Heart right ventricle (tissue), 16 donors: ENCODE measurements around the gene ACAA2. TPM values are rescaled to one million over a fixed set of nuclear protein-coding genes. Genes with fewer than 3 reads are reported as not detected.

Experiments used
- ATAC-seq, 8 donors: fragments of 200-7000 bp; cut with Tn5 transposase; one replicate each; pipeline ENCODE4 v1.9.1; 2020; ENCODE audit warnings: mild to moderate bottlenecking in 8 of 8, moderate library complexity in 8 of 8, moderate number of reproducible peaks in 1 of 8
- DNase-seq, 2 donors: peaks; one replicate each; pipeline ENCODE4 v3.0.0-alpha.2; 2020
- H3K27ac ChIP-seq, 10 donors: fragments of 200-600 bp; sonication (generic) in 2 of 10; one replicate each; pipeline versions ENCODE4 v1.5.0 to v1.8.0; 2020 to 2022; ENCODE audit warnings: mild to moderate bottlenecking in 3 of 10
- H3K27me3 ChIP-seq, 7 donors: fragments of 200-600 bp; one replicate each; pipeline ENCODE4 v1.8.0; 2021 to 2022; ENCODE audit warnings: mild to moderate bottlenecking in 2 of 7
- H3K36me3 ChIP-seq, 9 donors: fragments of 200-600 bp; sonication (generic) in 1 of 9; one replicate each; pipeline versions ENCODE4 v1.5.0 to v1.8.0; 2020 to 2022; ENCODE audit warnings: mild to moderate bottlenecking in 2 of 9
- H3K4me1 ChIP-seq, 9 donors: fragments of 200-600 bp; sonication (generic) in 1 of 9; one replicate each; pipeline versions ENCODE4 v1.5.0 to v1.8.0; 2020 to 2022; ENCODE audit warnings: mild to moderate bottlenecking in 4 of 9
- H3K4me3 ChIP-seq, 10 donors: fragments of 200-600 bp; sonication (generic) in 2 of 10; one replicate each; pipeline versions ENCODE4 v1.5.0 to v1.8.0; 2020 to 2022; ENCODE audit warnings: mild to moderate bottlenecking in 7 of 10, moderate library complexity in 2 of 10
- H3K9me3 ChIP-seq, 11 donors: fragments of 200-600 bp in 10 of 11; sonication (generic) in 2 of 11; one replicate each; pipeline versions ENCODE4 v1.5.0 to v1.8.0; 2013 to 2022; ENCODE audit warnings: mild to moderate bottlenecking in 2 of 11, control low read depth in 1 of 11, moderate library complexity in 1 of 11
- CTCF ChIP-seq, 9 donors: fragments of 200-600 bp; sonication (generic) in 2 of 9; IDR thresholded peaks; one replicate each; pipeline versions ENCODE4 v1.5.0 to v1.8.0; 2021 to 2022; ENCODE audit warnings: antibody characterized with exemption in 9 of 9, mild to moderate bottlenecking in 5 of 9, moderate library complexity in 1 of 9
- WGBS, 2 donors: extraction: QIAGEN DNeasy Blood & Tissue Kit; methylation state at CpG; one replicate each; pipeline ENCODE4 v1.1.7; 2013; ENCODE audit warnings: inconsistent platforms in 1 of 2; 5-methylcytosine and 5-hydroxymethylcytosine counted together
- intact Hi-C, 10 donors: fragments of 100-400 bp; cut with DNase I; formaldehyde crosslinking; loops; one replicate each; pipeline versions ENCODE4 v1.11.1 to v1.14.2; 2022
- polyA plus RNA-seq, 2 donors: library from polyadenylated mRNA; stranded (reverse); fragments of 200-250 nt; gene quantifications; one replicate each; pipeline ENCODE4 v1.2.3, GENCODE V29; 2013
- total RNA-seq, 10 donors: library from RNA; stranded (reverse); fragmentation: NEBNext Ultra II Directional in 3 of 10; extraction: Animal tissue kit (Norgen Biotek cat#: 25700) in 3 of 10; gene quantifications; one replicate each; pipeline versions ENCODE4 v1.2.1 to v1.2.4, GENCODE V29; 2021 to 2023
- donor health status: Arrhythmogenic right ventricular cardiomyopathy.
- donor health status: ischemic (EF 13 %, LVEDD 7.1; RV severe dilation, severe dysfunction).
- donor health status: healthy with polysubstance abuse.
- donor health status: DM: no; HTN: yes; CAD: no.
- donor health status: DM: no; HTN: no; CAD: no.
- donor health status: ischemic (EF 25% LVEDD 6.9; RV normal size, moderate dysfunction).
- donor health status: ischemic (EF 25% LVEDD 5.7; RV mildly dilated, moderate dysfunction).
- donor health status: healthy.
- donor health status: DM: yes; HTN: yes; CAD: no.
- donor health status: Ischemic cardiomyopathy.
- donor health status: ischemic (EF 35%, LVEDD 5.7; RV mildly dilated, moderate dysfunction).
- donor health status: nonischemic (EF 11% LVEDD 7.7; RV severe dilation, severe dysfunction).
- donor health status: DM: yes; HTN: yes; CAD: no.
- donor health status: PGD.
- donor health status: ischemic (EF 29% LVEDD 5.4; RV normal size, mild dysfunction).
- donor health status: nonischemic (EF 23%, LVEDD 6.1; RV moderate dilation, normal function).

The ACAA2 gene
- total and polyA plus RNA-seq, 12 donors = 46.7 to 377 (median 247) TPM

DNA sequence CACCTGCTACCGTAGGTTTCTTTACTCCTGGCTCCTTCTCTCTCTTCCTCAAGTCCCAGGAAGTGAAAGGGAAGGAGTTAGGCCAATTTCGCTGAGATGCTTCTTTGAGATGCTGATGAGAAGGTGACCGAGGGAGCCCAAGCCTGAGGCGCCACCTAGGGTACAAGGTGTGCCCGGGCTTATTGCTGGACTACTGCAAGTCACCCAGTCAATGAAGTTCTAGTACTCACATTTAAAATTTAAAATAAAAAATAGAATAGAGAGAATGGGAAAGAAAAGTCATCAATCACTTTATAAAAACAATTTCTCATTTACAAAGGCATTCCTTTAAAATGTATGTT, 45.3 kb downstream of the ACAA2 start:
- peak in 8 of 9 donors; percentile 23 to 71 (median 53) for TF ChIP-seq CTCF (IDR thresholded peaks at IDR 0.05)
- H3K27ac ChIP-seq = no peak overlapping the region
- no peaks in the 10 kb centered on the region for H3K4me1 ChIP-seq
- intact Hi-C loops = loop anchor here in 6 of 10 donors (2.0 to 10.0 kb wide), 6 partner anchors 203 to 256 kb away; partner anchors contain the start of gene LIPG (in 4 of the 6)
- 20 to 27% methylated on average over 5 of the region's 5 CpGs for WGBS, 2 donors
- no peaks in the 10 kb centered on the region for H3K36me3 ChIP-seq
- DNase-seq (peak; percentile 27 to 32), ATAC-seq (peak in 7 of 8 donors; percentile 42 to 75 (median 59))
- no peaks in the 10 kb centered on the region for H3K9me3 ChIP-seq
- no peaks in the 10 kb centered on the region for H3K27me3 ChIP-seq
- H3K4me3 ChIP-seq = no peak overlapping the region

DNA sequence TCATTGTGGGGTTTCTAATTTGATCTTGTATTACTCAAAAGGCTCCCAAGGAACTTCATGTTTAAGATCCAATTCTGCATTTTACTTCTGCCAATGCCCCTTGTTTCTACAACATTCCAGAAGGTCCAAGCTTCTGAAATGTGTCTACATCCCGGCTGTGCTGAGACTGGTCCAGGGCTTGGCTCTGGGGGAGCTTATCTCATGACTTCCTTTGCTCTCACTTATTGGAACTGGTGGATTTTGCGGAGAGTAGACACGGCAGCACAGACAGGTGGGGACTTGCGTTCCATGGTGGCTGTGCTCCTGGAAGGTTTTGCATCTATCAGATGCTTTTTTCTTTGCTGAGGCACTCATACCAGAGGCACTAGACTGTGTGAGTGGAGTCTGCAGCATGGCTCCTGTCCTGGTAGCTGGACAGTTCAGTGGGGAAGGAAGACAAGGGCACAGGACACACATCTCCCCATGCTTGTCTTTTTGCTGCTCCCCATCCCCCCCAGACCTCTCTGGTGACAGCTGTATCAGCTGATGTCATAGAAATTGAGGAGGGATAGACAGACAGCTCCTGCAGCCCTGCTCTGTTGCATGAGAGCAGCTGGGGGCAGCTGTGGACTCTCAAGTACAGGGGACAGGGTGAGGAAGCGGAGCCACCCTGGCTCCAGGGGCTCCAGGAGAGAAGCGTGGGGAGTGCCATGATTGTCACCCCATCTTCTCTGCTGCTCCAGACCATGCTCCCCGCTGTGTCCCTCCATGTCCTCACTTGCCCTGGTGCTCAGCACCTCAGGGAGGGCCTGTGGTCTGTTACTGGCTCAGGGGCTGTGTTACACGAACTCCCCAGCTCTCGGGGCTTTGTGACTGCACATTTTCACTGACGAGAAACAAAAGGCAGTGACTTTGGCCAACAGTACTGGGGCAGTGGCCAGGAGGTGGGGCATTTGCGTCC, 46.0 kb downstream of the ACAA2 start:
- Histone ChIP-seq H3K27me3 (no peaks in the 10 kb centered on the region), H3K9me3 (no peaks in the 10 kb centered on the region), H3K27ac (no peak overlapping the region), H3K4me3 (no peak overlapping the region), H3K36me3 (no peaks in the 10 kb centered on the region), H3K4me1 (no peaks in the 10 kb centered on the region)
- intact Hi-C loops = loop anchor here in 6 of 10 donors (2.0 to 10.0 kb wide), 6 partner anchors 203 to 255 kb away; partner anchors contain the start of gene LIPG (in 4 of the 6)
- DNase-seq (no peak), ATAC-seq (peak in 6 of 8 donors; percentile 13 to 58 (median 34))
- 60 to 64% methylated on average over 11 of the region's 11 CpGs for whole genome bisulfite sequencing, 2 donors
- no peak for TF ChIP-seq CTCF (IDR thresholded peaks at IDR 0.05)

DNA sequence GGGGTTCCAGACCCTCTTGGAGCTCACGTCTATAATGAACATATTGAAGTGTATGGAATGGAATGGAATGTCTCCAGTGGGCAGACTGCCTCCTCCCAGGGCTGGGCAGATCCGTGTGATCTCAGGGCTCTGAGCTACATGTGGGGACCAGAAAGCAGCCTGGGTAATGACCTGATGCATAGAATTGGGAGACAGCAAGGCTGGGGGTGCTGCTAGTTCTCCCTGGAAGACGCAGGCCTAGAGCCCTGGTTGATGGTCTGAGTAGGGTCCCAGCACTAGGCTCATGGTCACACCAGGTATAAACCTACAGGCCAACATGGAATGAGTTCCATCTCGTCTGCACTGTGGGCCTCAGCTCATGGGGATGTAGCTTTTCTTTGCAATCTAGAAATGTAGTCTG, 46.7 kb downstream of the ACAA2 start:
- intact Hi-C loops = loop anchor here in 6 of 10 donors (5.0 to 10.0 kb wide), 5 partner anchors 202 to 254 kb away; partner anchors contain the start of gene LIPG (in 4 of the 6)
- ATAC-seq (no peak), DNase-seq (no peak)
- TF ChIP-seq CTCF (IDR thresholded peaks at IDR 0.05) = no peak
- no peaks in the 10 kb centered on the region for H3K36me3 ChIP-seq
- WGBS, 2 donors = 78 to 83% methylated on average over 4 of the region's 4 CpGs
- H3K27me3 ChIP-seq = no peaks in the 10 kb centered on the region
- no peaks in the 10 kb centered on the region for H3K9me3 ChIP-seq
- no peak overlapping the region for H3K4me3 ChIP-seq
- no peaks in the 10 kb centered on the region for H3K4me1 ChIP-seq
- no peak overlapping the region for H3K27ac ChIP-seq

DNA sequence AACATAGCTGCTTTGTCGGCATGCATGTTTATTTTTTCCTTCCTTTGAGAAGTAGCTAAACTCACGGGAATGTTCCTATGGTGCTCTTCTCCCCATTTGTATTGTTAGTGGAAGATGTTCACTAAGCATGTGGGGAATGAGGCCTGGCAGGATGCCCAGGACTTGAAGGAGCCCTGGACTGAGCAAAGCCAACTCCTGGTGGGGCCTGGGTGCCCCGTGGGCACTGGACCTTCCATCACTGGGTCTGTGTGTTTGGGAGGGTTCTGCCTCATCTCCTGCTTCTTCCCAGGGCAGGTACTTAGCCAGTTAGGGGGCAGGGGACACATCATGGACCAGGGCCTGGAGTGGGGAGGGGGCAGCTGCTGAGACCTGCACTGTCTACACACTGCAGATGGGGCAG, 49.3 kb downstream of the ACAA2 start:
- Histone ChIP-seq H3K36me3 (no peaks in the 10 kb centered on the region), H3K4me1 (no peaks in the 10 kb centered on the region), H3K9me3 (no peaks in the 10 kb centered on the region), H3K27ac (no peak overlapping the region), H3K4me3 (no peak overlapping the region), H3K27me3 (peaks cover 0 to 11% (median 0%) of the 10 kb centered on the region in 7 donors)
- ATAC-seq = peak in 1 of 8 donors; percentile 31
- intact Hi-C loops = loop anchor here in 4 of 10 donors (10.0 kb wide), 3 partner anchors 199 to 249 kb away; partner anchors contain the start of gene LIPG (in 3 of the 4)
- DNase-seq = no peak
- no peak for TF ChIP-seq CTCF (IDR thresholded peaks at IDR 0.05)
- 47 to 56% methylated on average over 3 of the region's 3 CpGs for WGBS, 2 donors
